ENCODE measurements around the gene EVL. TPM values are rescaled to one million over a fixed set of nuclear protein-coding genes. Genes with fewer than 3 reads are reported as not detected.

EVL gene
- total RNA-seq, 2 experiments from 2014 or later = 174 to 180 TPM

- H3K36me3 Mint-ChIP-seq = no peaks in the 10 kb centered on the region
- H3K4me1 Mint-ChIP-seq (ENCODE audit: low read depth) = peaks cover 8% of the 10 kb centered on the region
- H3K27ac Mint-ChIP-seq = no peak overlapping the region
- DNase-seq = no peak
- H3K9me3 Mint-ChIP-seq = no peaks in the 10 kb centered on the region
- intact Hi-C loops (cut with micrococcal nuclease) = no loop called here
- H3K4me3 Mint-ChIP-seq = no peak overlapping the region
- CTCF ChIA-PET = interaction anchor here (0.6 kb wide), 1 partner anchor 80 kb away, joined by 3 read pairs; no protein-coding TSS in a partner anchor
- POLR2A ChIA-PET = interaction anchor here (0.7 kb wide), 1 partner anchor 30 kb away, joined by 3 read pairs; no protein-coding TSS in a partner anchor
- H3K27me3 Mint-ChIP-seq = no peaks in the 10 kb centered on the region
Measured at GRCh38 chr14:100188392-100189030, 123.3 kb downstream of the EVL start.

- H3K4me1 Mint-ChIP-seq (ENCODE audit: low read depth) = peaks cover 14% of the 10 kb centered on the region
- ChIA-PET POLR2A (no interaction called here), CTCF (no interaction called here)
- no peak overlapping the region for H3K27ac Mint-ChIP-seq
- no peak for DNase-seq
- H3K9me3 Mint-ChIP-seq = no peaks in the 10 kb centered on the region
- H3K36me3 Mint-ChIP-seq = no peaks in the 10 kb centered on the region
- intact Hi-C loops (cut with micrococcal nuclease) = loop anchor here (10.0 kb wide), 1 partner anchor 505 kb away; the partner anchor contains the start of gene CYP46A1
- no peak overlapping the region for H3K4me3 Mint-ChIP-seq
- no peaks in the 10 kb centered on the region for H3K27me3 Mint-ChIP-seq
Measured at GRCh38 chr14:100190126-100190525, 124.9 kb downstream of the EVL start.

- no peaks in the 10 kb centered on the region for H3K36me3 Mint-ChIP-seq
- ChIA-PET CTCF (interaction anchor here (0.7 to 4.0 kb wide), 29 partner anchors 11 to 293 kb away, joined by 3 to 72 read pairs (median 6); no protein-coding TSS in a partner anchor), POLR2A (interaction anchor here (1.1 to 2.1 kb wide), 4 partner anchors 23 to 126 kb away, joined by 3 to 8 read pairs (median 6); partner anchors contain the start of gene EVL)
- no peak overlapping the region for H3K27ac Mint-ChIP-seq
- H3K4me1 Mint-ChIP-seq (ENCODE audit: low read depth) = peaks cover 14% of the 10 kb centered on the region
- intact Hi-C loops (cut with micrococcal nuclease) = loop anchor here (2.0 to 10.0 kb wide), 7 partner anchors 45 to 507 kb away; partner anchors contain the start of genes CYP46A1 and YY1
- no peaks in the 10 kb centered on the region for H3K9me3 Mint-ChIP-seq
- no peaks in the 10 kb centered on the region for H3K27me3 Mint-ChIP-seq
- no peak overlapping the region for H3K4me3 Mint-ChIP-seq
- DNase-seq = no peak
Measured at GRCh38 chr14:100191584-100192249, 126.5 kb downstream of the EVL start.

- DNase-seq = peak; percentile 16
- ChIA-PET POLR2A (interaction anchor here (1.0 to 2.3 kb wide), 10 partner anchors 13 to 127 kb away, joined by 3 to 8 read pairs (median 4); partner anchors contain the start of gene EVL), CTCF (interaction anchor here (0.6 to 4.0 kb wide), 68 partner anchors 10 to 461 kb away, joined by 3 to 72 read pairs (median 6); partner anchors contain the start of gene DEGS2)
- Mint-ChIP-seq H3K27me3 (no peaks in the 10 kb centered on the region), H3K27ac (peak overlapping the region; percentile 86), H3K9me3 (no peaks in the 10 kb centered on the region), H3K4me3 (peak overlapping the region; percentile 69), H3K36me3 (no peaks in the 10 kb centered on the region), H3K4me1 (ENCODE audit: low read depth) (peaks cover 14% of the 10 kb centered on the region)
- intact Hi-C loops (cut with micrococcal nuclease) = loop anchor here (2.0 to 10.0 kb wide), 7 partner anchors 45 to 507 kb away; partner anchors contain the start of genes CYP46A1 and YY1
Measured at GRCh38 chr14:100192250-100192671, 127.0 kb downstream of the EVL start.

GRCh38 chr14:100192672-100193416 is 127.6 kb downstream of the EVL start:
- H3K36me3 Mint-ChIP-seq = no peaks in the 10 kb centered on the region
- H3K4me3 Mint-ChIP-seq = peak overlapping the region; percentile 73
- ChIA-PET CTCF (interaction anchor here (0.6 to 4.0 kb wide), 86 partner anchors 9 to 598 kb away, joined by 3 to 72 read pairs (median 5); partner anchors contain the start of gene DEGS2), POLR2A (interaction anchor here (0.6 to 2.3 kb wide), 14 partner anchors 14 to 222 kb away, joined by 3 to 8 read pairs (median 3); partner anchors contain the start of gene EVL)
- H3K4me1 Mint-ChIP-seq (ENCODE audit: low read depth) = peaks cover 14% of the 10 kb centered on the region
- no peaks in the 10 kb centered on the region for H3K27me3 Mint-ChIP-seq
- peak overlapping the region; percentile 86 for H3K27ac Mint-ChIP-seq
- peak; percentile 100 for DNase-seq
- no peaks in the 10 kb centered on the region for H3K9me3 Mint-ChIP-seq
- intact Hi-C loops (cut with micrococcal nuclease) = loop anchor here (1.0 to 10.0 kb wide), 11 partner anchors 21 to 508 kb away; partner anchors contain the start of genes CYP46A1 and YY1

Small RNAs within 50 kb of the gene (microRNA-seq; reads per million reads assigned to microRNA genes)
- gene MIR151B (ENCODE audit: borderline microRNAs expressed, borderline number of aligned reads, borderline replicate concordance) = 25.9 reads per million, percentile 47 among the genes with 10 or more reads in this experiment
- gene MIR342 (ENCODE audit: borderline microRNAs expressed, borderline number of aligned reads, borderline replicate concordance) = 7,228 reads per million, percentile 95 among the genes with 10 or more reads in this experiment

Other genes with a start within 250 kb of the EVL start
- 1 to 10 TPM; 1.1 to 1.3 TPM for gene DEGS2, start 94.2 kb downstream of the EVL start, total RNA-seq
- 10 to 100 TPM; 88.6 to 98.2 TPM for gene YY1, start 173.7 kb downstream of the EVL start, total RNA-seq
- gene SLC25A29, start 241.0 kb downstream of the EVL start, total RNA-seq = 10 to 100 TPM; 14.9 to 15.7 TPM